ENCODE results near the gene RBKS. TPM values are rescaled to one million over a fixed set of nuclear protein-coding genes. Genes with fewer than 3 reads are reported as not detected.

The RBKS gene
- total RNA-seq, 1 experiment from 2014 or later: 1.5 TPM

- no peak for DNase-seq (ENCODE audit: low read depth)
Observed at GRCh38 chr2:27736890-27737204, 153.3 kb downstream of the RBKS start.

DNA sequence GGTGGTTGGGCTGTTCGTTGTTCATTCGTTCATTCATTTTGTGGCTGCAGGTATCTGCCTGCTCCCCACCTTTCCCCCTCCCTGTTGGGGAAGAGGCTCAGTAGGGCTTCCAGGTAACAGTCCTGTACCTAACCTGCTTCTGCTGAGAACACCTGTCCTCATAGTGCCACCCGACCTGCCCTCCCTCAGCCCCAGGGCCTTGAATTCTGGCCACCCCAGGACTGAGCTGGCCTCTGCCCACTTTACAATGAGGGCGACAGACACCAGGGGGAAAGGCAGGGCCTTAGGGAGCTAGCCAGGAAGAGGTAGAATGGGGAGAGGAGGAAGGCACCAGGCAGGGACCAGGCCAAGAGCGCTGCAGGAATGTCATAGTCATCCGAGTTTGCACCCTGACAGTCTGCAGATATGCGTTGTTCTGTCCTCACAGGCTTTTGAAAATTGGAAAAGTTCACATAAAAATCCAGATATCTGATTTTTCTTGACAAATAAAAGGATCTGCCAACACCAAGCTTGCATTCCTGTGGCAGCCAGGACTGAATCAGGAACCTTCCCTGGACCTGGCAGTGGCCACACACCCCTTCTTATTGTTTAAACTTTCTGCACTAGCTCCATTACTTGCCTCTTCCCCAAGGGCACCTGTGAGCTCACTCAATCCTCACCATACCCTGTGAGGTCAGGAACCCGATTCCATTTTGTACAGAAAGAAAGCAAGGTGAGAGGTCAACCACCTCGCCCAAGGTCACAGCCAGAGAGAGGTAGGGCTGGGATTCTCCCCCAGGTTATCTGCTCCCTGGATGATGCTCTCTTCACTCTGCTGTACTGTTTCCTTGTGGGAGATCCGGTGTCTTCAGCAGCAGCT lies 153.9 kb downstream of the RBKS start:
- DNase-seq (ENCODE audit: low read depth): no peak

DNA sequence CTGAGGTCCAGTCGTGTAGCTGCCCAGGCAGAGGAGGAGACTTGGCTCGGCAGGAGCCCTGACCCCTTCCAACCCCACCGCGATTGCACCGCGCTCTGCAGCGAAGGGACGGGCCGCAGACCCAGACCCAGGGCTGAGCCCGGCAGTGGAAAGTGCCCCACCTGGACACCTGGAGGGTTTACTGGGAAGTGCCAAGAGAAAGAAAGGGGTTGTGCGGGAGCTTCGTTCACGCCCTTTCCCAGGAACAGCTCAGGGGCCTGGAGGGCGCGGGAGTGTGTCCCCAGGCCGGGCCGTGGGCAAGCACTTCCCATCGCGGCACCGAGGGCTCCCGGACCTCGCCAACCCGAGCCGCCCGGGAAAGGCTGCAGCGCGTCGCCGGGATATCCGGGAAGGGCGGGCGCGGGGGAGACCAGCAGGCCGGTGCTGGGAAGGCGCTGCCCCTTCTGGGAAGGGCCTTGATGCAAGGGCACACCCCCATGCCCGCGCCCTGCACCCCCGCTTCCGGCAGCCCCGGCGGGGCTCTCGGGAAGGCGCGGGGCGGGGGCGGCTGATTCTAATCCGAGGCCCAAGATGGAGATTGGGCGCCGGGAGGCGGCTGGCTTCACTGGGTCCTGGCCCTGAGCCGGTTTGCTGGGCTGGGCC lies 154.8 kb downstream of the RBKS start:
- DNase-seq (ENCODE audit: low read depth): peak; percentile 64

DNA sequence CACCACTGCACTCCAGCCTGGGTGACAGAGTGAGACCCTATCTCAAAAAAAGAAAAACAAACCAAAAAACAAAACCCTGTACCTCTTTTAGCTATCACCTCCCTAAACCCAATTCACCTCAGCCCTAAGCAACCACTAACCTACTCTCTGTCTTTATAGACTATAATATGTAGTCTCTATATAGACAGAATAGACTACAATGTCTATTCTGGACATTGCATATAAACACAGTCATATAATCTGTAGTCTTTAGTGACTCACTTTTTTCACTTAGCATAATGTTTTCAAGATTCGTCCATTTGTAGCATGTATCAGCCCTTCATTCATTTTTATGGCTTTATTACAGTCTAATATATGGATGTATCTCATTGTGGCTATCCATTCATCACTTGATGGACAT lies 155.9 kb downstream of the RBKS start:
- DNase-seq (ENCODE audit: low read depth): no peak

Other genes with a start within 250 kb of the RBKS start
- gene SUPT7L, start 226.8 kb downstream of the RBKS start, total RNA-seq (2014; rRNA removed): 19.8 and 26.4 TPM in 2 replicates
- 30.5 and 35.3 TPM in 2 replicates for gene SLC4A1AP, start 226.5 kb downstream of the RBKS start, total RNA-seq (2014; rRNA removed)
- gene MRPL33, start 118.7 kb downstream of the RBKS start, total RNA-seq (2014; rRNA removed): 84.1 and 85.9 TPM in 2 replicates
- gene BABAM2, start 342 bp upstream of the RBKS start, total RNA-seq (2014; rRNA removed): 30.8 and 36.6 TPM in 2 replicates